Activated CD4-positive, CD25-positive, alpha-beta regulatory T cell treated with anti-CD3 and anti-CD28 coated beads, Interleukin-2, amount 50 U/mL, for 16 hours (primary cell): ENCODE data around the gene OTP.

Source experiments
- DNase-seq: peaks from one replicate; pipeline ENCODE4 v3.0.0-alpha.2; 2020; ENCODE audit warnings: low read depth, low spot score

Gene OTP

DNA sequence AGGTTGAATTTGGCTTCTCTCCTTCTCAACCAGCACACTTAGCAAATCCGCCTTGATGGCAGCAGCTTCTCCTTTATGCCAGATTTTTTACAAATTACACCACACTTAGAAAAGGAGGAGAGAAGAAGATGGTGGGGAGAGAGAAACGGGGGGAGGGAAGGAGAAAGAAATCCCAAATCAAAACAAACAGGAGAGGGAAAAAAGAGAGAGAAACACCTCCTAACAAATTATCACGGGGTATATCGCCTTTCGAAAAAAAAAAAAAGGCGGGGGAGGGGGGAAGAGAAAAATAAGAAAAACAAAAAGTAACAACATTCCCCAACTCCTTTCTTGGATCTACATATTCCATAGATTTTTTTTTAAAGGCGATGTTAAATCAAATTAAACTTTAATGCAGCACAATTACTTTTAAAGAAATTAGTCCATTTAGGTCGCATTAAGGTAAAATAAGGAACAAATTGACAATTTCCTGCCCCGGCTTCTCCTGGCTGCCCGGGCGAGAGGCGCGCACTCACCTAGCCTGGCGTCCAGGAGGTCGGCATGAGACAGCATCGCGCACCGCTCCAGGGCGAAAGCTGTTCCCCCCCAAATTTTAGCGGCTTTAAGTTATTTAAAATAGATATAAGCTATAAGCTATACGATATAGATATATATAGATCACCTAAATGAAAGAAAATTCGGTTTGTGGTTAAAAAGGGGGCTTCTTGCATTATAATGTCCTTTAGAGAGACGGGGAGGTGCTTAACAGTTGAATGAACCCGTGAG, at the start of gene OTP:
Gene OTP (minus strand): TSS at position 716 of the 765 bp plus-strand sequence. CDS start 164 bp downstream, at position 552.
- no peak for DNase-seq

DNA sequence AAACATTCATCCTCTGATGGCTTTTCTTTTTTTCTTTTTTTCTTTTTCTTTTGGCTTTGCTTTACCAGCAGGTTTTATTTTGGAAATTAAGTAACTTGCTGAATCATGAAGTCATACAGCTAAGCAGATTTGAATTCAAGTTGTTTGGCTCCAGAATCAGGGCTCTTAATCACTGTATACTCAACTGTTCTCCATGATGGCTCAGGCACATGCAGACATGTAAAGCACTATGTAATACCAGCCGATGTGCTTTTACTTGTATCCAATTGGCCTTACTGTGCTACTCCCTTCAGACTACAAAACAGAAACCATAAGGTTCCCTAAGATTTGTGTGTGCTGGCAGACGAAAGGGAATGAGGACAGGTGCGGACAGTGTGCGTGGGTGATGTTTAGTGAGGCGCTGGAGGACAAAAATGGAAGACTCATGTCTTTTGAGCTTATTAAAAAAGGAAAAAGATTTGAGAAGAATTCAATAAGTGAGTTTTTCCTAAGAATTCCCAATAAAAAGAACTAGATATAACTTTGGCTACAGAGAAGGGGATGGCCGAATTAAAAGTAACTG, 44.7 kb upstream of the OTP start:
- DNase-seq = no peak

DNA sequence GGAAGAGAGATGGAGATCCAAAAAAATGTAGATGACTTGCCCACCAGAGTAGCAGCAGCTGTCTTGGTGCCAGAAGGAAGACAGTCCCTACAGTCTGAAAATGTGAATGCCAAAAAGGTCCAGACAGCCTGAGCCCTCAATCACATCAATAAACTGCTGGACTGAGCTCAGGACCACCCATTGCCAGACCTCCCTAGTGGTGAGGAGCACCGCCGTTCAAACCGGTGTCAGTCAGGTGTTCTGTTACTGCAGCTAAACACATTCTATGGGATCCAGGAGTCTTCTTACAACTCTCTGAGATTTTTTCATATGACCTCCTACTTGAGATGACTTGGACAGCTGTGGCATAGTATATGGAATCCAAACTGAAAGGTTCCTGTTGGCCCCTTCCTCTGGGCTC, 32.0 kb upstream of the OTP start:
- DNase-seq = no peak

DNA sequence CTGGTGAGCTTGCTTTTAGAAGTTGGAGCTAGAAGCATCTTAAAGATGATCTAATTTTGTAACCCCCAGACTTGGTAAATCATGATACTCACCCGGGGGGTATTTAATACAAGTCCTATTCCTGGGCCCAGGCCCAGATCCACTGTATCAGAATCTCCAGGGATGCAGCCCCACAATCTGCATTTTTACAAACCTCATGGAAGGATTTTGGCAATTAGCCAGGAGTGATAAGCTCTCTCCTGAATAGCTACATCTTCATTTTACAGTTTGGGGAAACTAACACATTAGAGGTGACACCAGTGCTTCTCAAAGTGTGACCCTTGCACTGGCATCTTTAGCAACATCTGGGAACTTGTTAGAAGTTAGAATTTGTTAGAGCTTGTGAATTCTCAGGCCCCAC, 31.2 kb upstream of the OTP start:
- no peak for DNase-seq

DNA sequence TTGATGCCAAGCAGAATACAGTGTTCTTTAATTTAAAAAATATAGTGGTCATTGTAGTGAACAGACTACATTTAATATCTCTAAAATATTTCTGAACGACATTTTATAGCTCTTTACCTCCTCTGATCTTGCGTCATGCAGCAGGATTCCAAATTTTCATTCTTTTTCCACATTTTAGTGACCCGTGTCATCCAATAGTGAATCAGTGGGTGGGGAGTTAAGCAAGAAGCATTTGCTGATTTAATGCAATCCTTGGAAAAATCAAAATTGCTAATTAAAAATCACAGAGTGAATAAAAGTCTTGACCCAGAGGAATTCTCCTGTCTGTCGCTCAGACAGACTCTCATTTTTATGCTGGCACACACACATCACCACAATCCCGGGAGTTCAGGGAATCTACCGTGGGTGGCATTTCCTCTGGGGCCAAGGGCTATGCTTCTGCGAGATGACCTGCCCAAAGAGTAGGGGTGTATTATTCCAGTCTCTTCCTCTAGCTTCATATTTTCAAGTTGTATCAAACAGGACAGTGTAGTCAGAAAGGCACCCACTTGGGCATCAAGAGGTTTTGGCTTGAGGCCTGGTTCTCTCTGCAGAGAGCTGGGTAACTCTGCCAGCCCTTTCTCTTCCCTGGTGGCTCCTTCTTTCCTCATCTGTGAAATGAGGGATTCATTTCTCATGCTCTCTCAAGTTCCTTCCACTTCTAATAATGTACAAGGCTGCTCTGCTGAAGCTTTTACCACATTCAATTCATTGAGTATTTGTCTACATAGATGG, 24.8 kb upstream of the OTP start:
- DNase-seq = no peak

DNA sequence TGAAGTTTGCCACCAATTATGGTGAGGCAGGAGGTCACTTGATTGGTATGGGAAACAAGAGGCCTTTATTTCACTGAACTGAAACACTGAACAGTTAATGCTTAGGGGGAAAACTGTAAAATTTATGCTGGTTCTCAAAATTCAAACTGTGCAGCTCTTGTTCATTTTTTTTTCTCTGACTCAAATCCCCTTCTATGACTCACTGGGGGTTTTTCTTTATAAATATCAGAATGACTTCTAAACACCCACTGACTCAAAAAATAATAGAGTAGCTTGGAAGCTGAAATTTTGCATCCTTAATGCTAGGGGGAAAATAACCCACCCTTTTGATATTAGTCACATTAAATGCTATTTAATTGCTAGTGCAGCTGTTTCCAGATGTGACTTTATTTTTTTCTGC, 24.1 kb upstream of the OTP start:
- no peak for DNase-seq

DNA sequence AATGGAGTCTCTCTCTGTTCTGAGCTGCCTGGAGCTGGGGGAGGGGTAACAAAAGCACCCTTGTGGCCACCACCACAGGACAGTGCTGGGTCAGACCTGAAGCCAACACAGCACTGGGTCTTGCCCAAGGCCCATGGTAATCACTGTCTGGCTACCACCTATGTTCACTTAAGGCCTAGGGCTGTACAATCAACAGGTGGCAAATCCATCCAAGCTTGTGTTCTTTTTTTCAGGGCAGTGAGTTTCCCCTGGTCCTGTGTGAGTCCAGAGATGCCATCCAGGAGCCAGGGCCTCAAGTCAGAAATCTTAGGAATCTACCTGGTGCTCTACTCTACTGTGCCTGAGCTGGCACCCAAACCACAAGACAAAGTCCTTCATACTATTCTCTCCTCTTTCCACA, 20.1 kb upstream of the OTP start:
- no peak for DNase-seq

DNA sequence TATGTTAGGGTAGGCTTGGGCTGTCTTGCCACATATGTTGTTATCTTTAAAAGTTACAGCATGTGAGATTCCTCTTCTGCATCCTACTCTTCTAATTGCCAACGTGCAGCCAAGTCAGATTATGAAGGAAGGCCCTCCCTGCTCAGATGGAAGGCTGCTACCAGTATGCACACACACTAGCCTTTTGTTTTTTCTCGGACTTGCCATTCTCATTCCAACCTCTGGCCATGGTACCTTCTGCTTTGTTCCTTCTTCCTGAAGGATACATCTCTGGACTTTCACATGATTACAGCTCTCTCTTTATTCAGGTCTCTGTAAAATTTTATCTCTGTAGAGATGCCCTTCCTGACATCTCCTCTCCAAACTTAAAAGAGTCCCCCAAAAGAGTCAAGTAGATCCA, 12.8 kb upstream of the OTP start:
- no peak for DNase-seq

DNA sequence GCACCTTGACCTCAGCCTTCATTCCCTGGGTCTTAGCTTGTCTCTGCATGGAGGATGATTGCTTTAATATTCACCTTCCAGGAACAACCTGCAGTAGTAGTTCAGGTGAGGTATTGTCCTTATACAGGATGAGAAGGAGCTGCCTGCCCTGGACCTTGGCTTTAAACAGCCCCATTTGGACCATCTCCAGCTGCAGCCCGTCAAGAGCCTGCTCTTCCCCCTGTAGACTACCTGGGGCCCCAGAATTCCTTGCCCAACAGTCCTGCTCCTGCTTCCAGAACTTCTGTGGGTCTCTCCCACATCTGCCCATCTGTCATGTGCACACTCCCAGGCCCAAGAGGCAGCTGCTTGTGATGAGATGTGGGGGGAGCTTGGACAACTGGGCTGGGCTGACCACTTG, 12.2 kb upstream of the OTP start:
- no peak for DNase-seq

DNA sequence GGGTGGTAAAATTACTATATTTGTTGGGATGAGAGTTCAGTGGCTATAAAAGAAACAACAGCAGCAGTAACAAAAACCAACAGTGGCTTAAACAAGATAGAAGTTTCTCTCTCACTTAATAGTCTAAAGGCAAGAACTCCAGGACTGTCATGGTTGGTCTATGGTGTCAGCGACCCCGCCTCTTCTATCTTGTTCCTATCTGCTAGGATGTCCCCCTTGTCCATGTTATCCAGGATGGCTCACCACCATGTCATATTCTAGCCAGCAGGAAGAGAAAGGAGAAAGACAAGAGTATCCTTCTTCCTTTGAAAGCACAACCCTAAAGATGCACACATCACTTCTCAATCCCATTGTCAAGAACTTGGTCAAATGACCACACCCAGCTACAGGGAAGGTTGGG, 11.3 kb upstream of the OTP start:
- no peak for DNase-seq

DNA sequence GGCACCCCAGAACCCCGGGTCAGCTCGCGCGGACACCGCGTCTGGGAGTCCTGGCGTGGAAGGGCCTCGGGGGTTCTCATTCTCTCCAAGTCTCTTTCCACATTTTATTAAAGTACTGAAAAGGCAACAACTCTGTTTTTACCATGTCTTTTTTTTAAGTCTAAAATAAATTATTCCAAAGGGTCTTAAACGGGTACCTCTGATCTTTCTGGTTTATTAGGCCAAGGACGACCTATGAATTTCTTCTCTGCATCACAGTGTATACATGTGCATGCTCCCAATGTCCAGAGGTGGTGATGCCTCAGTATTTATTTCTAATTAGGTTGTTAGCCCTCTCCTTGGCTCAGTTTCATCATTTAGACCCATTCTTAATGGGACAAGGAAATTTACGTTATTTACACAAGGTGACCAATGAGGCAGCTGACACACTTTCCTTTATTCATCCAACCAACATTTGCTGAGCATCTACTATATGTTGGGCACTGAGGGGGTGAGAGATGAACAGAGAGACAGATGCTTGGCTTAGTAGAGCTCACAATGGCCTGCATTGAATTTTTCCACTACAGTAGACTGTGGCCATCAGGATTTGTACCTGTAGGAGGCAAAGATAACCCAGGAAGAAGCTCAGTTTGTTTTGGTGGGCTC, 7.6 kb upstream of the OTP start:
- no peak for DNase-seq

DNA sequence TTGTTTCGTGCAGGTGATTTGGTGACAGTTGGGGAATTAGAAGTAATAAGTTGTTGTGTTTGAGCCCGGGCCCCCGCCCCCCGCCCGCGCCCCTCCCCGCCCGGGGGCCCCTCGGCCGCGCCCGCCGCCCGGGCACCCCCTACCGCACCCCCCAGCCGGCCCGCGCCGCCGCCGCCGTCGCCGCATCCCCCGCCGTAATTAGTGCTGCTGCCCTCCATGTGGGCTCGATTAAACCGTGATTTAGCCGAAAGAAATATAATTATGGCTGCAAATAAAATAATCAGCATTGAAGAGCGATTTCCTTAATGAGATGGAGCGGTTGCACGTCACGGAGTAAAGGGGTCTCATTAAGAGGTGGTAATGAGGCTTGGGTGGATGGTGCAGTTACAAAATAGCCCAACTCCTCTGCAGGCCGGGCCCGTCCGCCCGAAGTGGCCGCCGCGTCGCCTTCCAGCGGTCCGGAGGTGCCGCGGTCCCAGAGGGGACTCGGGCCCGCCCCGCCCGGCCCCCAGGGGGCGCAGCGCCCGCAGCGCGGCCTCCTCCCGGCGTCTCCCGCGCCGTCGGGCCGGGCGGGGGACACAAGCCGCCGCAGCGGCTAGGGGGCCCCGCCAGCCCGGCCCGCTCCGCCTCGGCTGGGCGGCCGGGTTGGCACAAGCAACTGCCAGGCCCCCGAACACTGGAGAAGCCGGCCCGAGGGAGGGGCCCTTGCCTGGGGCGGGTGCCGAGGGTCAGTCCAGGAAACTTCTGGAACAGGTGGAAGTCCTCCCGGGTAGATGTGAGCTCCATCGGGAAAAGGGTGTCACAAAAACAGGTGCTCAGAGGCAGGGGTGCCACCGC, 6.9 kb upstream of the OTP start:
- no peak for DNase-seq

DNA sequence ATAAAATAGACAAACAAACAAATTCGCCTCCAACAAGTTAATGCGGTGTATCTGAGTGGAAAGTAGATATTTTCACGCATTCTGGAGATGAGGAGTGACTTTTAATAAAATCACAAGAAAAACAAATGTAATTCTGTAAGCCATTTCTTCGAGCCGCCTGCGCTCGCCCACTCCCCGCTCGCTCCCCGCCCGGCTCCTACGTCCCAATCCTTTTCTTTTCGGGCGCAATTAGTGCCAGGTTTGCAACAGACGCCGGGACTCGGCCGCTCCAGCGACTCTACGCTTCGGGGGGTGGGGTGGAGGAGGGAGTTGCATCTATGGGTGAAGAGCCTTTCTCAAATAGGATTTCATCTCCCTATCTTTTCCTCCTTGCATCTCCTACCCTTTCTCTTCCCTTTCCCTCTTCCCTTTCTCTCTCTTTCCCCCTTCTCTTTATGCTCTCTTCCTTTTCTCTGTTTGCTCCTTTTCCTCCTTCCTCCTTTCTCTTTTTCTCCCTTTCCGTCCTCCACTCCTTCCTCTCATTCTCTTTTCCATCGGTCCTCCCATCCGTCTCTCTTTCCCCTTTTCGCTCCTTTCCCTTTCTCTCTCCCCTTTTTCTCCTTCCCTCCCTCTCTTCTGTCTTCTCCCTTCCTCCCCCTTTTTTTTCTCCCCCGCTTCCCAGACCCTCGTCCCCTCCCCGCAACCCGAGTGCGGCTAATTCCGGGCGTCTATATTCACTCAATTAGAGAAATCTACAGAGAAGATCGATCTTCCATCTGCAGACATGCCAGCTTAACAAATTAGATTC, 6.1 kb upstream of the OTP start:
- DNase-seq = no peak

DNA sequence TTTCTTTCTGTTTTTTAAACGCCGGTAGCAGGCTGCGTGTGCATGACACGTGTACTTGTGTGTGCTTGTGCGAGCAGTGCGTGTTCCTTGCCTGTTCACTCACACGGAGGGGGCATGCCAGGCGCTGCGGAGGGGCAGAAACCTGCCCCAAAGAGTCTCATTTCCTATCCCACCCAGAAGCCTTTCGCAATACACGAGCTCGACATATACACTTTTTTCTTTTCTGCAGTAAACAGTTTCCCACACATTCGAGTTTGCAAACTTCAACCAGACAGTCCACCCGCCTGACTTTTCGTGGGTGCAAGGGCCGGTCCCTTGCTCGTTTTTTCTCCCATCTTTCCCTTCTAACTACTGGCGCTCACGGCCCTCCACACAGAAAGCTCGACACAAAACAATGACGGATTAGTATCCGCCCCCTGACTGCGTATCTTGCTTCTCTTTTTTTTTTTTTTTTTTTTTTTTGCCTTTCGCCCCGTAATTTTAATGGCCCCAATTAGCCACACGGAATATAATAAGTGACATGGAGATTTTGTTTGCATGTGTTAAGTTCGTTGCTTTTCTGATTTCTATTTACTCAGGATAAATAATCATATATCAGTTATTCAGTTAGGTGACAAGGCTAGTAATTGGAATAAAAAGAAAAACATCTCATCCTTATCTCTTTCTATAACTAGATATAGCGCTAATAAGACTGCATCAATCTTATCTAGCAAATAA, 5.3 kb upstream of the OTP start:
- no peak for DNase-seq

DNA sequence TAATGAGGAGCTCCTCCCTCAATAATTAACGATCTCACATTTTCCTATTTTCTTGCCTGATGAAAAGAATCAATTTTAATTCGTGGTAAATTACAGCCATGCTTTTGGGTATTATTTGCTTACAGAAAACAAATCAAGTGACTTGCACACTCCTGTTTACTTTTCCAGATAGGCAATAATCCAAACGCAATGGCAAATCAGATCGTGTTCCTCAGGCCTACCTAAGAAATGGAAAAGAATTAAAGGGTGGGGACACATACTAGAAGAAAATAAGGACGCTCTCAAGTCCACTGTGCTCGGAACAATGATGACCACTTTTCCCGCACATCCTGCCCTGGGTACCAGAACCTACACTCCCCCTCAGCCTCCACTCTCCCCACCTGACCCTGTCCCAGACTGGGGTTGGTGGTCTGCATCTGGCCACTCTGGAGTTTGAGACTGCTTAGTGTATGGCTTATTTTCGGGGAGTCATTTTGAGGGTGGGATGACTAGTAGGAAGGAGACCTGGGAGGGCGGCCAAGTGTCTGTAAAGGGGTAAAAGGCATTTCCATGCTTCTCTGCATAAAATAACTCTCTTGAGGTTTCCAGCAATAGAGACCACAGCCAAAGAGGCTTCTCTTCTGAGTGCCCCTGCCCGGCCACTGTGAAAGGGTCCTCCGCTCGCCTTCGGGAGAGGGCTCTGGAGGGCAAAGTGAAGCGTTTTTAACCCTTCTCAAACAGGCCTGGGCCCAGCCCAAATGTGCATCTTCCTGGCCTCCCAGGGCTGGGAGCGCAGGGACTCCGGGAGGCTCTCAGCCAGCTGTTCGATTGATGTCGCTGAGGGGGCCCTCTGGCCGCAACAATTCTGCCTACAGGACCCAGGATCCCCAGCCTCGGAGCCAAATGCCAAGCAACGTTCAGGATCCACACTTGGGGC, 4.5 kb upstream of the OTP start:
- no peak for DNase-seq

DNA sequence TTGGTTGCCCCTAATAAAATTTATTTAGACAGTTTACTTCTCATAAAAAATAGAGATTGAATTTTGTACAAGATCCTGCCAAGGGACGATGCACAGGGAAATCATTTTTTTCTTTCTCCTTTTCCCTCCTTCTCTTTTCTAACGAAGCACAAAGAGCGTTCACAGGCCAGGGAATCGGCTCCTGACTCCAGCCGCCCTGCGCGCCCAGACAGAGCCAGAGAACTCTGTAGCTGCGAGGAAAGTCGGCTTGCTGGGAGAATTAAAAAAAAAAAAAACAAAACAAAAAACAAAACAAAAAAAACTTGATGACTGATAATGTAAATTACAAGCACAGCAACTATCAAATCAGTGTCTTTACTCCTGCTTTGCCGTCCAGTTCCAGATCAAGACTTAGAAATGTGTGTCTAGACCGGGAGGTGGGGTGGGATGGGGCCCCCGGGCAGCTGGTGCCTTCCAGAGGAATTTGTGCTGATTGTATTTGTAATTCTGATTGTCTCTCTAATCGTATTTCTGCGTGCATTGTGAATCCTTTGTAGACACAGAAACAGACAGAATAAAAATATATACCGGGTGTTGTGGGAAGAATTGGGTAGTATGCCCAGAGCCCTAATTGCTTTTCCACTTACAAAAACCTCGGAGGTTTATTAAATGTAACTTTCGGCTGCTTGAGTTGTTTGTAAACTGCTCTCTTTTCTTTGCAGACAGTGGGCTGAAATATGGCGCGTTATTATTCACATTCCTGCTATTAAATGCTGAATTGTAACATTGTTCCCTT, 3.6 kb upstream of the OTP start:
- no peak for DNase-seq

DNA sequence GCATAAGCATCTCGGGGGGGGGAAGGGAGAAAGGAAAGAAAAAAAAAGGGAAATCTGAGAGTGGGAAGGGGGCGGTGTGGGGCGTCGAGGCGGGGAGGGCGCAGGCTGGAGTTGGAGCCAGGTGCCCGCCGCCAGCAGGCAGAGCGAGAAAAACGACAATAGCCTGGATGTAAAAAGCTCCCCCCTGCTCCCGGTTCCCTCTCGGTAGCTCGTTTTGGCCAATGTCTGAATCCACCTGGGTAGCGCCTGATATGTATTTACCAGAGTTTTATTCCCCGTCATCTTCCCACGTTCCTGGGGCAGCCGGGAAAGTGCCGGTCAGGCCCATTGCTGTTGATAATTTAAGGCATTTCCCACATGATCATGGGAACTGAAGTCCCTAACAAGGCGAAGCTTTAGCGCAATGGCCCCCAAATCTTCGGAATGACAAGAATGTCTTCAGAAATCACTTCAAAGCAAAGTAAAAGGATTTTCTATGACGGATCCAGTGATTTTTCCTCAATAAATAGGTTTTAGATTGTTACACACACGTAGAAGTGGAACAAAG, 3.0 kb upstream of the OTP start:
- no peak for DNase-seq
